Adipocyte (in vitro differentiated cells): Measurements from ENCODE around the gene LIMA1.
"Not testable (repeated sequence)": the region's sequence is repeated elsewhere in the genome, so short reads cannot be mapped to it uniquely, and the experiment has no call there.

ENCODE experiments used
- DNase-seq: peaks from one replicate; pipeline ENCODE4 v3.0.0-alpha.2; 2015; ENCODE audit warnings: low read depth
- H3K27me3 ChIP-seq: replicated peaks from 2 replicates; pipeline ENCODE4 v1.7.0; 2013; ENCODE audit warnings: mild to moderate bottlenecking, low read length, moderate library complexity; ENCODE audit not compliant: control insufficient read depth, insufficient read depth
- H3K36me3 ChIP-seq: 2 replicates; pipeline ENCODE4 v1.7.0; 2013; ENCODE audit warnings: low read length, mild to moderate bottlenecking, moderate library complexity; ENCODE audit not compliant: control insufficient read depth, insufficient read depth, severe bottlenecking
- H3K4me1 ChIP-seq: 2 replicates; pipeline ENCODE4 v1.7.0; 2013; ENCODE audit warnings: mild to moderate bottlenecking, low read length, moderate library complexity; ENCODE audit not compliant: control insufficient read depth, insufficient read depth
- H3K4me3 ChIP-seq: 2 replicates; pipeline ENCODE4 v1.7.0; 2013; ENCODE audit warnings: mild to moderate bottlenecking, low read length, moderate library complexity
- H3K9ac ChIP-seq: 2 replicates; pipeline ENCODE4 v1.7.0; 2013; ENCODE audit warnings: mild to moderate bottlenecking, low read length, moderate library complexity
- H3K9me3 ChIP-seq: 2 replicates; pipeline ENCODE4 v1.7.0; 2013; ENCODE audit warnings: mild to moderate bottlenecking, low read length, moderate library complexity; ENCODE audit not compliant: control insufficient read depth

The LIMA1 gene

GRCh38 chr12:50313971-50314370 lies 30.7 kb upstream of the LIMA1 start:
- not testable (repeated sequence) for H3K36me3 ChIP-seq, H3K27me3 ChIP-seq, H3K9me3 ChIP-seq, H3K9ac ChIP-seq, H3K4me3 ChIP-seq, DNase-seq
- H3K4me1 ChIP-seq = peaks cover 18% of the 10 kb centered on the region

- peak overlapping the region; percentile 37 for H3K9ac ChIP-seq
- no peaks in the 10 kb centered on the region for H3K9me3 ChIP-seq
- DNase-seq = no peak
- H3K4me3 ChIP-seq = no peak overlapping the region
- no peaks in the 10 kb centered on the region for H3K36me3 ChIP-seq
- H3K27me3 ChIP-seq = no peaks in the 10 kb centered on the region
- peaks cover 18% of the 10 kb centered on the region for H3K4me1 ChIP-seq
These were observed 30.1 kb upstream of the LIMA1 start for GRCh38 chr12:50313256-50313931.

GRCh38 chr12:50311858-50312609 lies 28.7 kb upstream of the LIMA1 start:
- peaks cover 18% of the 10 kb centered on the region for H3K4me1 ChIP-seq
- H3K36me3 ChIP-seq = not testable (repeated sequence)
- DNase-seq = peak; percentile 63

GRCh38 chr12:50309950-50310349 lies 26.6 kb upstream of the LIMA1 start:
- H3K4me3 ChIP-seq = no peak overlapping the region
- no peak overlapping the region for H3K9ac ChIP-seq
- H3K9me3 ChIP-seq = no peaks in the 10 kb centered on the region
- no peaks in the 10 kb centered on the region for H3K36me3 ChIP-seq
- peaks cover 16% of the 10 kb centered on the region for H3K4me1 ChIP-seq
- no peak for DNase-seq
- H3K27me3 ChIP-seq = no peaks in the 10 kb centered on the region

More at GRCh38 chr12:50311858-50312609, 28.7 kb upstream of the LIMA1 start:
- not testable (repeated sequence) for H3K9me3 ChIP-seq, H3K27me3 ChIP-seq, H3K4me3 ChIP-seq
- peak overlapping the region; percentile 59 for H3K9ac ChIP-seq

GRCh38 chr12:50302686-50303085 lies 19.4 kb upstream of the LIMA1 start:
- H3K4me1 ChIP-seq = peaks cover 22% of the 10 kb centered on the region
- H3K9ac ChIP-seq = no peak overlapping the region

GRCh38 chr12:50297996-50298395 lies 14.7 kb upstream of the LIMA1 start:
- Histone ChIP-seq H3K4me3 (no peak overlapping the region), H3K36me3 (no peaks in the 10 kb centered on the region), H3K9ac (no peak overlapping the region), H3K9me3 (no peaks in the 10 kb centered on the region), H3K4me1 (peaks cover 8% of the 10 kb centered on the region), H3K27me3 (no peaks in the 10 kb centered on the region)
- no peak for DNase-seq

More at GRCh38 chr12:50302686-50303085, 19.4 kb upstream of the LIMA1 start:
- H3K36me3 ChIP-seq = no peaks in the 10 kb centered on the region
- H3K27me3 ChIP-seq = no peaks in the 10 kb centered on the region
- DNase-seq = no peak
- no peaks in the 10 kb centered on the region for H3K9me3 ChIP-seq
- H3K4me3 ChIP-seq = no peak overlapping the region

GRCh38 chr12:50297027-50297426 lies 13.7 kb upstream of the LIMA1 start:
- no peak for DNase-seq
- Histone ChIP-seq H3K9me3 (no peaks in the 10 kb centered on the region), H3K9ac (no peak overlapping the region)

GRCh38 chr12:50296554-50296953 lies 13.2 kb upstream of the LIMA1 start:
- no peak overlapping the region for H3K9ac ChIP-seq
- no peaks in the 10 kb centered on the region for H3K36me3 ChIP-seq
- H3K4me1 ChIP-seq = peaks cover 4% of the 10 kb centered on the region
- no peak for DNase-seq
- H3K27me3 ChIP-seq = no peaks in the 10 kb centered on the region
- H3K4me3 ChIP-seq = no peak overlapping the region
- H3K9me3 ChIP-seq = no peaks in the 10 kb centered on the region

More at GRCh38 chr12:50297027-50297426, 13.7 kb upstream of the LIMA1 start:
- H3K4me3 ChIP-seq = no peak overlapping the region
- H3K4me1 ChIP-seq = peaks cover 4% of the 10 kb centered on the region
- no peaks in the 10 kb centered on the region for H3K36me3 ChIP-seq
- H3K27me3 ChIP-seq = no peaks in the 10 kb centered on the region

- H3K9me3 ChIP-seq = no peaks in the 10 kb centered on the region
- no peak overlapping the region for H3K4me3 ChIP-seq
- H3K27me3 ChIP-seq = no peaks in the 10 kb centered on the region
- H3K4me1 ChIP-seq = no peaks in the 10 kb centered on the region
- H3K36me3 ChIP-seq = no peaks in the 10 kb centered on the region
- no peak for DNase-seq
- no peak overlapping the region for H3K9ac ChIP-seq
These were observed 8.1 kb upstream of the LIMA1 start for GRCh38 chr12:50291377-50291776.

- H3K9ac ChIP-seq, H3K4me3 ChIP-seq, H3K27me3 ChIP-seq, DNase-seq, H3K9me3 ChIP-seq, H3K4me1 ChIP-seq, H3K36me3 ChIP-seq: not testable (repeated sequence)
These were observed 7.4 kb upstream of the LIMA1 start for GRCh38 chr12:50290692-50291091.

- Histone ChIP-seq H3K4me1 (peaks cover 16% of the 10 kb centered on the region), H3K9me3 (no peaks in the 10 kb centered on the region), H3K36me3 (no peaks in the 10 kb centered on the region), H3K9ac (no peak overlapping the region), H3K27me3 (no peaks in the 10 kb centered on the region), H3K4me3 (no peak overlapping the region)
- no peak for DNase-seq
These were observed 4.0 kb upstream of the LIMA1 start for GRCh38 chr12:50287271-50287670.
